Smooth muscle cell (in vitro differentiated cells): ENCODE measurements around the gene ZNF606. TPM values are rescaled to one million over a fixed set of nuclear protein-coding genes. Genes with fewer than 3 reads are reported as not detected.

ENCODE experiments used
- DNase-seq: peaks from one replicate; lab custom pipeline; 2025; ENCODE audit not compliant: unreplicated experiment; lab: John Stamatoyannopoulos, UW
- H2AFZ ChIP-seq: fragments of 200-600 bp; sonication (generic); 2 replicates; pipeline ENCODE4 v1.6.0; 2016; ENCODE audit warnings: antibody characterized with exemption, low read depth, mild to moderate bottlenecking
- H3F3A ChIP-seq: fragments of 200-600 bp; sonication (generic); 2 replicates; pipeline ENCODE4 v1.6.0; 2017; ENCODE audit warnings: antibody characterized with exemption, low read depth
- H3K27ac ChIP-seq: fragments of 200-600 bp; sonication (generic); 2 replicates; pipeline ENCODE4 v1.5.1; 2016; ENCODE audit warnings: low read depth, mild to moderate bottlenecking
- H3K27me3 ChIP-seq: fragments of 200-600 bp; sonication (generic); 2 replicates; pipeline ENCODE4 v1.6.1; 2016; ENCODE audit warnings: low read depth, mild to moderate bottlenecking
- H3K36me3 ChIP-seq: fragments of 200-600 bp; sonication (generic); 2 replicates; pipeline ENCODE4 v1.5.1; 2016; ENCODE audit warnings: low read depth
- H3K4me1 ChIP-seq: fragments of 200-600 bp; sonication (generic); 2 replicates; pipeline ENCODE4 v1.5.1; 2016; ENCODE audit warnings: low read depth
- H3K4me2 ChIP-seq: fragments of 200-600 bp; sonication (generic); 2 replicates; pipeline ENCODE4 v1.6.0; 2016; ENCODE audit warnings: mild to moderate bottlenecking
- H3K4me3 ChIP-seq: fragments of 200-600 bp; sonication (generic); 2 replicates; pipeline ENCODE4 v1.5.1; 2016; ENCODE audit warnings: mild to moderate bottlenecking
- H3K79me2 ChIP-seq: fragments of 200-600 bp; sonication (generic); 2 replicates; pipeline ENCODE4 v1.6.0; 2016; ENCODE audit warnings: low read depth, mild to moderate bottlenecking
- H3K9ac ChIP-seq: fragments of 200-600 bp; sonication (generic); 2 replicates; pipeline ENCODE4 v1.6.0; 2016; ENCODE audit warnings: low read depth
- H3K9me3 ChIP-seq: fragments of 200-600 bp; sonication (generic); replicated peaks from 2 replicates; pipeline ENCODE4 v1.5.1; 2016; ENCODE audit warnings: low read depth
- H4K20me1 ChIP-seq: fragments of 200-600 bp; sonication (generic); 2 replicates; pipeline ENCODE4 v1.6.0; 2016; ENCODE audit warnings: low read depth
- CTCF ChIP-seq: fragments of 200-600 bp; sonication (generic); IDR thresholded peaks from 2 replicates; pipeline ENCODE4 v1.5.1; 2017; ENCODE audit warnings: borderline replicate concordance, mild to moderate bottlenecking, antibody characterized with exemption; ENCODE audit not compliant: insufficient read depth, poor library complexity, severe bottlenecking
- WGBS: methylation state at CpG from one replicate; pipeline ENCODE4 v1.1.7; 2016; ENCODE audit warnings: low lambda C conversion rate; 5-methylcytosine and 5-hydroxymethylcytosine counted together
- polyA plus RNA-seq: library from polyadenylated mRNA; unstranded; fragments of >200 nt; fragmentation: Nextera tagmentation; extraction: Ambion mirVana; gene quantifications from 2 replicates; pipeline ENCODE4 v1.2.1, GENCODE V29; 2016
- total RNA-seq: library from RNA; depleted of rRNA; stranded (reverse); fragments of >200 nt; gene quantifications from 2 replicates; pipeline ENCODE4 v1.2.3, GENCODE V29; 2014

ZNF606 gene
- total and polyA plus RNA-seq, 2 experiments from 2014 or later = 5.2 to 18.6 TPM

DNA sequence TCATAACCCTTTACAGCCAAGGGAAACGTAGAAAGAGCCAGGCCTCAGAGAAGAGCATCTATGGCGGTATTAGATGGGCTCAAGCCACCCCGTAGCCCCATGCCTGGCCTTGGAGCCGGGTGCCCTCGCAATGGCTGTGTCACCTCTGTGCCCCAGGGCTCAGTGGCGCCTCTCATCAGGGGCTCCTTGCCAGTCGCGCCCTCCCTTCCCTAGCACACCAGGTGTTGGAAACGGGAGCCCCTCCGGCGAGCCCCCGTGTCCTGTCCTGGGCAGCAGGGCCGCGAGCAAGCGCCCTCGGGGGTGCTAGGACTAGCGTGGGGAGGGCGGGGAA is 55.6 kb downstream of the ZNF606 start:
- Histone ChIP-seq H3K27me3 (no peaks in the 10 kb centered on the region), H3K79me2 (peaks cover 41% of the 10 kb centered on the region), H3K4me3 (peak overlapping the region; percentile 90), H3K9ac (peak overlapping the region; percentile 94), H4K20me1 (no peaks in the 10 kb centered on the region), H3F3A (no peaks in the 10 kb centered on the region), H3K36me3 (peaks cover 15% of the 10 kb centered on the region), H3K9me3 (no peaks in the 10 kb centered on the region), H2AFZ (peak overlapping the region; percentile 64), H3K4me2 (peak overlapping the region; percentile 96), H3K4me1 (peaks cover 7% of the 10 kb centered on the region), H3K27ac (peak overlapping the region; percentile 45)
- DNase-seq = no peak
- 2% methylated on average over 18 of the region's 18 CpGs for WGBS
- TF ChIP-seq CTCF = no peak

DNA sequence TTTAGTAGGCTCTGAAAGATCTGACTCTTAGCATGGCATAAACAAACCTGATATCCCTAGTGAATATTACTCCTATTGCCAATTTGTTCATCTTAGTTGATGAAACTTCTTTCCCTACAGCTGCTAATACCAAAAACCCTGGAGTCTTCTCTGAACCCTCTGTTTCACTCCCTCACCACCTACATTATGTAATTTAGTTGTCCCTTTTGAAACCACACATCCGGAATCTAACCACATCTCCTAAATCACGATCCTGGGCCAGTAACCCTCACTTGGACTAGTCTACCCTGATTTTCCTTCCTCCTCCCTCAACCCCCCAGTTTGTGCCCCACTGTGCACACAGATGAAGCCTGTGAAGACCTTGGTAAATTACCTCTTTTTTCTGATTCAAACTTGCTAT is 56.3 kb downstream of the ZNF606 start:
- TF ChIP-seq CTCF = no peak
- H3K4me2 ChIP-seq = peak overlapping the region; percentile 96
- H3K27me3 ChIP-seq = no peaks in the 10 kb centered on the region
- H3K4me3 ChIP-seq = peak overlapping the region; percentile 90
- peaks cover 41% of the 10 kb centered on the region for H3K79me2 ChIP-seq
- no peak for DNase-seq
- H3K9ac ChIP-seq = no peak overlapping the region
- H4K20me1 ChIP-seq = no peaks in the 10 kb centered on the region
- peaks cover 22% of the 10 kb centered on the region for H3K36me3 ChIP-seq
- no peak overlapping the region for H2AFZ ChIP-seq
- 88% methylated on average over 2 of the region's 2 CpGs for WGBS
- peaks cover 7% of the 10 kb centered on the region for H3K4me1 ChIP-seq
- H3K9me3 ChIP-seq = peaks cover under 1% of the 10 kb centered on the region
- H3K27ac ChIP-seq = no peak overlapping the region
- no peaks in the 10 kb centered on the region for H3F3A ChIP-seq

DNA sequence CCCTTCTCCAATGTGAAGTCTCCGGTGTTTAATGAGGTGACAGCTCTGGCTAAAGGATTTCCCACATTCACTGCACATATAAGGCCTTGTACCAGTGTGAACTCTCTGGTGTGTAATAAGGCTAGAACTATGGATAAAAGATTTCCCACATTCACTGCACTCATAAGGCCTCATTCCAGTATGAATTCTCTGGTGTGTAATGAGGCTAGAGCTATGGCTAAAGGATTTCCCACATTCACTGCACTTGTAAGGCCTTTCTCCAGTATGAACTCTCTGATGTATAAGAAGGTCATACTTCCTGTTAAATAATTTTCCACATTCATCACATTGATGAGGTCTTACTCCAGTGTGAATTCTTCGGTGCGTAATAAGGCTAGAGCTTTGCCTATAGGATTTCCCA is 61.0 kb downstream of the ZNF606 start:
- Histone ChIP-seq H3K4me1 (peaks cover 5% of the 10 kb centered on the region), H3K27me3 (no peaks in the 10 kb centered on the region), H3K9ac (no peak overlapping the region), H2AFZ (no peak overlapping the region), H3K4me2 (no peak overlapping the region), H3F3A (no peaks in the 10 kb centered on the region), H3K9me3 (peaks cover 5% of the 10 kb centered on the region), H3K79me2 (peaks cover 33% of the 10 kb centered on the region), H3K27ac (no peak overlapping the region), H3K4me3 (no peak overlapping the region), H3K36me3 (peaks cover 27% of the 10 kb centered on the region), H4K20me1 (no peaks in the 10 kb centered on the region)
- DNase-seq = no peak
- WGBS = 97% methylated on average over 3 of the region's 3 CpGs
- no peak for TF ChIP-seq CTCF

GRCh38 chr19:57935731-57936130 is 66.9 kb downstream of the ZNF606 start:
- Histone ChIP-seq H3K36me3 (peaks cover 7% of the 10 kb centered on the region), H4K20me1 (no peaks in the 10 kb centered on the region), H3K79me2 (peaks cover 19% of the 10 kb centered on the region), H3F3A (no peaks in the 10 kb centered on the region), H3K4me3 (peak overlapping the region; percentile 97), H3K4me2 (no peak overlapping the region), H3K27ac (no peak overlapping the region), H3K9me3 (no peaks in the 10 kb centered on the region), H2AFZ (no peak overlapping the region), H3K4me1 (no peaks in the 10 kb centered on the region), H3K27me3 (no peaks in the 10 kb centered on the region), H3K9ac (no peak overlapping the region)
- WGBS = 92% methylated on average over 12 of the region's 12 CpGs
- DNase-seq = no peak
- no peak for TF ChIP-seq CTCF
